ENCODE measurements around the gene ARHGAP26. TPM values are rescaled to one million over a fixed set of nuclear protein-coding genes. Genes with fewer than 3 reads are reported as not detected.

The ARHGAP26 gene
- polyA plus RNA-seq, 3 donors = 26.5 to 56.8 (median 28.7) TPM

GRCh38 chr5:142845402-142845921 is 75.3 kb downstream of the ARHGAP26 start:
- H3K4me2 ChIP-seq (replicated peaks; ENCODE audit: extremely low read depth, low read length, poor library complexity, severe bottlenecking) = peak overlapping the region; percentile 55
- H3K9ac ChIP-seq (ENCODE audit: insufficient read depth, low read length, poor library complexity, severe bottlenecking) = no peak overlapping the region
- peak overlapping the region in 1 of 3 experiments; percentile 14 for H3K4me3 ChIP-seq (replicated peaks in 1 of 3; ENCODE audit: low read depth in 2 of 3, low read length in 3 of 3)
- peak in 2 of 3 donors; percentile 24 to 43 for DNase-seq
- intact Hi-C loops (cut with micrococcal nuclease) = no loop called here
- peaks cover 65 to 75% of the 10 kb centered on the region in 2 donors for H3K4me1 ChIP-seq (ENCODE audit: control insufficient read depth in 1 of 2, insufficient read depth in 2 of 2, low read length in 2 of 2)
- TF ChIP-seq CTCF (IDR thresholded peaks at IDR 0.05) = no peak
- no peaks in the 10 kb centered on the region for H3K36me3 ChIP-seq (replicated peaks in 1 of 2; ENCODE audit: control insufficient read depth in 1 of 2, insufficient read depth in 2 of 2, low read length in 2 of 2)
- peaks cover 100% of the 10 kb centered on the region for H3K79me2 ChIP-seq (ENCODE audit: insufficient read depth, low read length)
- Mint-ChIP-seq H3K27ac (peak overlapping the region; percentile 75 to 94 (median 90)), H3K36me3 (peaks cover 24 to 27% of the 10 kb centered on the region in 2 donors), H3K4me1 (peaks cover 91% of the 10 kb centered on the region), H3K9me3 (no peaks in the 10 kb centered on the region), H3K4me3 (peak overlapping the region in 1 of 2 donors; percentile 30), H3K27me3 (ENCODE audit: low read depth in 3 of 3) (peaks cover 0 to 3% (median 0%) of the 10 kb centered on the region in 3 donors)
- no peak overlapping the region for H2AFZ ChIP-seq (ENCODE audit: insufficient read depth, low read depth, low read length, poor library complexity, severe bottlenecking)
- H3K9me3 ChIP-seq (replicated peaks in 1 of 2; ENCODE audit: control insufficient read depth in 1 of 2, insufficient read depth in 1 of 2, low read length in 2 of 2) = no peaks in the 10 kb centered on the region
- 8% methylated on average over 3 of the region's 4 CpGs for WGBS (ENCODE audit: insufficient coverage)
- no peaks in the 10 kb centered on the region for H3K27me3 ChIP-seq (ENCODE audit: control insufficient read depth in 2 of 2, insufficient read depth in 2 of 2, low read length in 2 of 2)
- H4K20me1 ChIP-seq (ENCODE audit: insufficient read depth, low read length) = peaks cover 100% of the 10 kb centered on the region
- peak overlapping the region; percentile 58 to 78 for H3K27ac ChIP-seq (ENCODE audit: low read depth in 1 of 2, low read length in 2 of 2)

- Mint-ChIP-seq H3K27ac (peak overlapping the region; percentile 75 to 94 (median 90)), H3K27me3 (ENCODE audit: low read depth in 3 of 3) (peaks cover 0 to 3% (median 0%) of the 10 kb centered on the region in 3 donors), H3K36me3 (peaks cover 22 to 27% of the 10 kb centered on the region in 2 donors), H3K4me1 (peaks cover 85% of the 10 kb centered on the region), H3K4me3 (peak overlapping the region in 1 of 2 donors; percentile 65), H3K9me3 (no peaks in the 10 kb centered on the region)
- H3K79me2 ChIP-seq (ENCODE audit: insufficient read depth, low read length) = peaks cover 100% of the 10 kb centered on the region
- DNase-seq = no peak
- 32% methylated on average over 5 of the region's 9 CpGs for WGBS (ENCODE audit: insufficient coverage)
- H4K20me1 ChIP-seq (ENCODE audit: insufficient read depth, low read length) = peaks cover 100% of the 10 kb centered on the region
- no peaks in the 10 kb centered on the region for H3K36me3 ChIP-seq (replicated peaks in 1 of 2; ENCODE audit: control insufficient read depth in 1 of 2, insufficient read depth in 2 of 2, low read length in 2 of 2)
- H3K27ac ChIP-seq (ENCODE audit: low read depth in 1 of 2, low read length in 2 of 2) = peak overlapping the region; percentile 58 to 78
- no peak for TF ChIP-seq CTCF (IDR thresholded peaks at IDR 0.05)
- no peak overlapping the region for H2AFZ ChIP-seq (ENCODE audit: insufficient read depth, low read depth, low read length, poor library complexity, severe bottlenecking)
- H3K9me3 ChIP-seq (replicated peaks in 1 of 2; ENCODE audit: control insufficient read depth in 1 of 2, insufficient read depth in 1 of 2, low read length in 2 of 2) = no peaks in the 10 kb centered on the region
- H3K4me2 ChIP-seq (replicated peaks; ENCODE audit: extremely low read depth, low read length, poor library complexity, severe bottlenecking) = peak overlapping the region; percentile 55
- H3K4me3 ChIP-seq (replicated peaks in 1 of 3; ENCODE audit: low read depth in 2 of 3, low read length in 3 of 3) = peak overlapping the region in 1 of 3 experiments; percentile 14
- intact Hi-C loops (cut with micrococcal nuclease) = no loop called here
- peaks cover 60 to 70% of the 10 kb centered on the region in 2 donors for H3K4me1 ChIP-seq (ENCODE audit: control insufficient read depth in 1 of 2, insufficient read depth in 2 of 2, low read length in 2 of 2)
- no peak overlapping the region for H3K9ac ChIP-seq (ENCODE audit: insufficient read depth, low read length, poor library complexity, severe bottlenecking)
- H3K27me3 ChIP-seq (ENCODE audit: control insufficient read depth in 2 of 2, insufficient read depth in 2 of 2, low read length in 2 of 2) = no peaks in the 10 kb centered on the region
Observed at GRCh38 chr5:142845954-142846398, 75.8 kb downstream of the ARHGAP26 start.
